HepG2 (cell line): ENCODE results near the gene TBCEL.

ENCODE experiments used
- ARID2 ChIP-seq: sonication (generic); formaldehyde crosslinking; IDR thresholded peaks from 2 replicates; pipeline ENCODE4 v1.8.1; 2022; ENCODE audit warnings: mild to moderate bottlenecking, missing genetic modification reagents, borderline replicate concordance
- CBX1 ChIP-seq: IDR thresholded peaks from one replicate; pipeline ENCODE4 v1.6.1; 2016; ENCODE audit warnings: antibody characterized with exemption, low read depth
- NFYB ChIP-seq: sonication (generic); formaldehyde crosslinking; IDR thresholded peaks from 2 replicates; pipeline ENCODE4 v1.4.0; 2020; ENCODE audit warnings: missing genetic modification reagents
- POLR2AphosphoS5 ChIP-seq: IDR thresholded peaks from 2 replicates; pipeline ENCODE4 v1.6.1; 2012; ENCODE audit warnings: low read depth, low read length
- SP1 ChIP-seq, 2 experiments: fragments of 450-650 bp in 1 of 2; sonication (generic) in 1 of 2; formaldehyde crosslinking in 1 of 2; IDR thresholded peaks; 2 replicates each; pipeline versions ENCODE4 v1.4.0 to v1.6.1; 2016 to 2020; ENCODE audit warnings: missing genetic modification reagents in 1 of 2
- TAF1 ChIP-seq: sonication (generic); formaldehyde crosslinking; IDR thresholded peaks from 2 replicates; pipeline ENCODE4 v1.4.0; 2020; ENCODE audit warnings: missing genetic modification reagents
- TF ChIP-seq, protein P1 (sequence below): sonication (generic); formaldehyde crosslinking; IDR thresholded peaks from 2 replicates; pipeline ENCODE4 v1.4.0; 2020; ENCODE audit warnings: missing genetic modification reagents, borderline replicate concordance
- TF ChIP-seq, protein P2 (sequence below): sonication (generic); formaldehyde crosslinking; IDR thresholded peaks from 2 replicates; pipeline ENCODE4 v1.4.0; 2020; ENCODE audit warnings: low read depth, mild to moderate bottlenecking, missing genetic modification reagents
- TF ChIP-seq, protein P3 (sequence below): sonication (generic); formaldehyde crosslinking; IDR thresholded peaks from 2 replicates; pipeline ENCODE4 v1.5.0; 2020; ENCODE audit warnings: mild to moderate bottlenecking, missing genetic modification reagents, moderate library complexity
- TF ChIP-seq, protein P4 (sequence below): IDR thresholded peaks from 2 replicates; pipeline ENCODE4 v1.6.1; 2016; ENCODE audit warnings: low read depth, control low read depth

DNA sequence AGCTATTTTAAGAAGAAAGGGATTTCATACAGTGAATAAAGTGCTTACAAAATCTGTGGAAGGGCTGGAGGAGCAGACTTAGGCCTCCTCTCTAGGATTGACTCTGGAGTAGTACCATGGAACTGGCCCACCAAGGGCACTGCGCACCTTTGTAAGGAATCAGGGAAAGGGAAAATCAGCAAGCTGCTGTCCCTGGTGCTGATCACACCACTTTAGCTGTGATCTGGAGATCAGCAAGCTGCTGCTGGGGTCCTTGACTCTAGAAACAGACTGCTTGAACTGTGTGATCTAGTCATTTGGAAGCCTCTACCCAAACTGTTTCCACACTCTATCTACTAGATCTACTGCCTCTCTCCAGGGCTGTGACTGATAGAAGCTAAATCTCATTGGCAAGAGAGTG lies 58.8 kb downstream of the TBCEL start:
- TF ChIP-seq ARID2 (CRISPR knock-in tag), result no peak
- TF ChIP-seq, protein P1, sequence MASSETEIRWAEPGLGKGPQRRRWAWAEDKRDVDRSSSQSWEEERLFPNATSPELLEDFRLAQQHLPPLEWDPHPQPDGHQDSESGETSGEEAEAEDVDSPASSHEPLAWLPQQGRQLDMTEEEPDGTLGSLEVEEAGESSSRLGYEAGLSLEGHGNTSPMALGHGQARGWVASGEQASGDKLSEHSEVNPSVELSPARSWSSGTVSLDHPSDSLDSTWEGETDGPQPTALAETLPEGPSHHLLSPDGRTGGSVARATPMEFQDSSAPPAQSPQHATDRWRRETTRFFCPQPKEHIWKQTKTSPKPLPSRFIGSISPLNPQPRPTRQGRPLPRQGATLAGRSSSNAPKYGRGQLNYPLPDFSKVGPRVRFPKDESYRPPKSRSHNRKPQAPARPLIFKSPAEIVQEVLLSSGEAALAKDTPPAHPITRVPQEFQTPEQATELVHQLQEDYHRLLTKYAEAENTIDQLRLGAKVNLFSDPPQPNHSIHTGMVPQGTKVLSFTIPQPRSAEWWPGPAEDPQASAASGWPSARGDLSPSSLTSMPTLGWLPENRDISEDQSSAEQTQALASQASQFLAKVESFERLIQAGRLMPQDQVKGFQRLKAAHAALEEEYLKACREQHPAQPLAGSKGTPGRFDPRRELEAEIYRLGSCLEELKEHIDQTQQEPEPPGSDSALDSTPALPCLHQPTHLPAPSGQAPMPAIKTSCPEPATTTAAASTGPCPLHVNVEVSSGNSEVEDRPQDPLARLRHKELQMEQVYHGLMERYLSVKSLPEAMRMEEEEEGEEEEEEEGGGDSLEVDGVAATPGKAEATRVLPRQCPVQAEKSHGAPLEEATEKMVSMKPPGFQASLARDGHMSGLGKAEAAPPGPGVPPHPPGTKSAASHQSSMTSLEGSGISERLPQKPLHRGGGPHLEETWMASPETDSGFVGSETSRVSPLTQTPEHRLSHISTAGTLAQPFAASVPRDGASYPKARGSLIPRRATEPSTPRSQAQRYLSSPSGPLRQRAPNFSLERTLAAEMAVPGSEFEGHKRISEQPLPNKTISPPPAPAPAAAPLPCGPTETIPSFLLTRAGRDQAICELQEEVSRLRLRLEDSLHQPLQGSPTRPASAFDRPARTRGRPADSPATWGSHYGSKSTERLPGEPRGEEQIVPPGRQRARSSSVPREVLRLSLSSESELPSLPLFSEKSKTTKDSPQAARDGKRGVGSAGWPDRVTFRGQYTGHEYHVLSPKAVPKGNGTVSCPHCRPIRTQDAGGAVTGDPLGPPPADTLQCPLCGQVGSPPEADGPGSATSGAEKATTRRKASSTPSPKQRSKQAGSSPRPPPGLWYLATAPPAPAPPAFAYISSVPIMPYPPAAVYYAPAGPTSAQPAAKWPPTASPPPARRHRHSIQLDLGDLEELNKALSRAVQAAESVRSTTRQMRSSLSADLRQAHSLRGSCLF (CRISPR knock-in tag), result no peak
- TF ChIP-seq, protein P2, sequence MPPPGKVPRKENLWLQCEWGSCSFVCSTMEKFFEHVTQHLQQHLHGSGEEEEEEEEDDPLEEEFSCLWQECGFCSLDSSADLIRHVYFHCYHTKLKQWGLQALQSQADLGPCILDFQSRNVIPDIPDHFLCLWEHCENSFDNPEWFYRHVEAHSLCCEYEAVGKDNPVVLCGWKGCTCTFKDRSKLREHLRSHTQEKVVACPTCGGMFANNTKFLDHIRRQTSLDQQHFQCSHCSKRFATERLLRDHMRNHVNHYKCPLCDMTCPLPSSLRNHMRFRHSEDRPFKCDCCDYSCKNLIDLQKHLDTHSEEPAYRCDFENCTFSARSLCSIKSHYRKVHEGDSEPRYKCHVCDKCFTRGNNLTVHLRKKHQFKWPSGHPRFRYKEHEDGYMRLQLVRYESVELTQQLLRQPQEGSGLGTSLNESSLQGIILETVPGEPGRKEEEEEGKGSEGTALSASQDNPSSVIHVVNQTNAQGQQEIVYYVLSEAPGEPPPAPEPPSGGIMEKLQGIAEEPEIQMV, result no peak
- TF ChIP-seq NFYB (CRISPR knock-in tag), result no peak
- no peak for TF ChIP-seq SP1 (IDR thresholded peaks at IDR 0.05)
- TF ChIP-seq SP1 (CRISPR knock-in tag; IDR thresholded peaks at IDR 0.05), result no peak
- TF ChIP-seq, protein P3, sequence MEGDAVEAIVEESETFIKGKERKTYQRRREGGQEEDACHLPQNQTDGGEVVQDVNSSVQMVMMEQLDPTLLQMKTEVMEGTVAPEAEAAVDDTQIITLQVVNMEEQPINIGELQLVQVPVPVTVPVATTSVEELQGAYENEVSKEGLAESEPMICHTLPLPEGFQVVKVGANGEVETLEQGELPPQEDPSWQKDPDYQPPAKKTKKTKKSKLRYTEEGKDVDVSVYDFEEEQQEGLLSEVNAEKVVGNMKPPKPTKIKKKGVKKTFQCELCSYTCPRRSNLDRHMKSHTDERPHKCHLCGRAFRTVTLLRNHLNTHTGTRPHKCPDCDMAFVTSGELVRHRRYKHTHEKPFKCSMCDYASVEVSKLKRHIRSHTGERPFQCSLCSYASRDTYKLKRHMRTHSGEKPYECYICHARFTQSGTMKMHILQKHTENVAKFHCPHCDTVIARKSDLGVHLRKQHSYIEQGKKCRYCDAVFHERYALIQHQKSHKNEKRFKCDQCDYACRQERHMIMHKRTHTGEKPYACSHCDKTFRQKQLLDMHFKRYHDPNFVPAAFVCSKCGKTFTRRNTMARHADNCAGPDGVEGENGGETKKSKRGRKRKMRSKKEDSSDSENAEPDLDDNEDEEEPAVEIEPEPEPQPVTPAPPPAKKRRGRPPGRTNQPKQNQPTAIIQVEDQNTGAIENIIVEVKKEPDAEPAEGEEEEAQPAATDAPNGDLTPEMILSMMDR (CRISPR knock-in tag), result no peak
- no peak for TF ChIP-seq POLR2AphosphoS5
- TF ChIP-seq TAF1, result no peak
- no peak for TF ChIP-seq CBX1
- TF ChIP-seq, protein P4, sequence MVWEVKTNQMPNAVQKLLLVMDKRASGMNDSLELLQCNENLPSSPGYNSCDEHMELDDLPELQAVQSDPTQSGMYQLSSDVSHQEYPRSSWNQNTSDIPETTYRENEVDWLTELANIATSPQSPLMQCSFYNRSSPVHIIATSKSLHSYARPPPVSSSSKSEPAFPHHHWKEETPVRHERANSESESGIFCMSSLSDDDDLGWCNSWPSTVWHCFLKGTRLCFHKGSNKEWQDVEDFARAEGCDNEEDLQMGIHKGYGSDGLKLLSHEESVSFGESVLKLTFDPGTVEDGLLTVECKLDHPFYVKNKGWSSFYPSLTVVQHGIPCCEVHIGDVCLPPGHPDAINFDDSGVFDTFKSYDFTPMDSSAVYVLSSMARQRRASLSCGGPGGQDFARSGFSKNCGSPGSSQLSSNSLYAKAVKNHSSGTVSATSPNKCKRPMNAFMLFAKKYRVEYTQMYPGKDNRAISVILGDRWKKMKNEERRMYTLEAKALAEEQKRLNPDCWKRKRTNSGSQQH (CRISPR knock-in tag), result no peak
